ENCODE measurements around the gene PWWP2B. TPM values are rescaled to one million over a fixed set of nuclear protein-coding genes. Genes with fewer than 3 reads are reported as not detected.

The PWWP2B gene
- total RNA-seq, 5 donors from 2014 or later (not counting 1 experiment from before 2014, with no cell fraction given), result 11.5 to 15.3 (median 13.6) TPM

DNA sequence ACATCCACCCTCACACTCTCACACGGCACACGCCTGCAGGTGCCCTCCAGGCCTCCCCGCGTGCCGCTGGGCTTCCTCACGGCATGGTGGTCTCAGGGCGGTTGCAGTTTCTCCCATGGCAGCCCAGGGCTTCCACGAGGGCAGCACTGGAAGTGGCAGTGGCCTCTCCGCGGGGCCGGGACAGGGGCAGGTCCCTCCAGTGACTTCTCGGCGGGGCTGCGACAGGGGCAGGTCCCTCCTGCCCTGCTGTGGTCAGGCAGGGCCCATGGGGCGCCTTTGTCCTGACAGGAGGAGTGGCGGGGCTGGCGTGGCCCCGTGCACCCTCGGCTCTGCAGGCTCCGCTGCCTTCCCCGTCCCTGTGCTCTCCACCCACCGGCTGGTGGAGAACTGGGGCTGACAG lies 19.0 kb downstream of the PWWP2B start:
- ChIA-PET POLR2A (no interaction called here), CTCF (no interaction called here)
- no peak for ATAC-seq (replicated peaks in 1 of 4)
- H3K36me3 Mint-ChIP-seq, result peaks cover 8% of the 10 kb centered on the region
- H3K36me3 ChIP-seq (ENCODE audit: control insufficient read depth in 2 of 2, extremely low read depth in 1 of 2, insufficient read depth in 1 of 2, low read length in 1 of 2), result peaks cover 0 to 2% of the 10 kb centered on the region in 2 donors
- H3K9me3 Mint-ChIP-seq, result no peaks in the 10 kb centered on the region
- H3K27me3 ChIP-seq (replicated peaks in 1 of 2; ENCODE audit: control insufficient read depth in 2 of 2, extremely low read depth in 1 of 2, insufficient read depth in 2 of 2, low read length in 1 of 2), result no peaks in the 10 kb centered on the region
- no peak overlapping the region for H3K27ac Mint-ChIP-seq
- H3K4me1 Mint-ChIP-seq, result peaks cover 21 to 28% (median 23%) of the 10 kb centered on the region in 3 donors
- no peak overlapping the region for H3K27ac ChIP-seq (ENCODE audit: low read length)
- 95% methylated on average over 21 of the region's 22 CpGs for WGBS (ENCODE audit: insufficient coverage)
- no peak overlapping the region for H3K4me3 ChIP-seq (ENCODE audit: control insufficient read depth in 1 of 2, extremely low read depth in 1 of 2, low read length in 1 of 2)
- H3K27me3 Mint-ChIP-seq, result no peaks in the 10 kb centered on the region
- no peaks in the 10 kb centered on the region for H3K9me3 ChIP-seq
- no peak overlapping the region for H3K4me3 Mint-ChIP-seq
- H3K4me1 ChIP-seq (ENCODE audit: control insufficient read depth in 1 of 2, extremely low read depth in 1 of 2, insufficient read depth in 2 of 2, low read length in 2 of 2), result peaks cover 4 to 25% of the 10 kb centered on the region in 2 experiments
- DNase-seq, result no peak

DNA sequence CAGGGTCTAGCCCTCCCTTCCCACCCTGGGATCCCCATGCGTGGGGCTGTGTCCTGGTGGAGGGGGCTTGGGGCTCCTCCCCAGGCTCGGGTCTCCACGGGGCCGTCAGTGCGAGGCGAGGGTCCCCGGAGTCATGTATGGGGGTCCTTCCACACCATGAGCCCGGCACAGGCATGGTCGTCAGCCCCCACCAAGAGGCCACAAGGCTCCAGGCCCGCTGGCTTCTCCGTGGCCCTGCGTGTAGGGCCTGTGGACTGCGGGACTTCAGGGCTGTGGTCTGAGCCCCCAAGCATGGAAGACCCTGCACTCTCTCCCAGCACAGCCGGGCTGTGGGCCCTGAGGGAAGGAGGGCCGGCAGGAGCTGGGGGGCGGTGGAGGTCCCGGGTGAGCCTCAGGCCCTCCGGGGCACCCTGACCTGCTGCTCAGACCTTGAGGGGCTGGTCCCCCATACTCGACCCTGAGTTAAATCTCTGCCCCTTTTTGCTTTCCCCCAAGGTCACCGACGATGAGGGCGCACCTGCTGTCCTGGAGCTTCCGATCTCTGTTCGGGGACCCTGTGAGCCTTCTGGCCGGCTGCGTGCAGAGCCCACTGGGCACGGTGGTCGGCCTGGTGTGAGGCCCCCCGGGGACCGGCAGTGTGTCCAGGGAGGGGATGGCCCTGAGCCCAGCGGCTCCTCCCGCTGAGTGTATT lies 19.7 kb downstream of the PWWP2B start:
- ATAC-seq (replicated peaks in 1 of 4) (no peak), DNase-seq (no peak)
- H3K36me3 Mint-ChIP-seq, result peaks cover 8% of the 10 kb centered on the region
- ChIA-PET CTCF (no interaction called here), POLR2A (interaction anchor here in 1 of 2 donors (0.6 kb wide), 1 partner anchor 8 kb away, joined by 3 read pairs; no protein-coding TSS in a partner anchor)
- Histone ChIP-seq H3K27ac (ENCODE audit: low read length) (no peak overlapping the region), H3K36me3 (ENCODE audit: control insufficient read depth in 2 of 2, extremely low read depth in 1 of 2, insufficient read depth in 1 of 2, low read length in 1 of 2) (peaks cover 0 to 2% of the 10 kb centered on the region in 2 donors), H3K4me3 (ENCODE audit: control insufficient read depth in 1 of 2, extremely low read depth in 1 of 2, low read length in 1 of 2) (no peak overlapping the region), H3K27me3 (replicated peaks in 1 of 2; ENCODE audit: control insufficient read depth in 2 of 2, extremely low read depth in 1 of 2, insufficient read depth in 2 of 2, low read length in 1 of 2) (no peaks in the 10 kb centered on the region), H3K9me3 (no peaks in the 10 kb centered on the region), H3K4me1 (ENCODE audit: control insufficient read depth in 1 of 2, extremely low read depth in 1 of 2, insufficient read depth in 2 of 2, low read length in 2 of 2) (peaks cover 8 to 33% of the 10 kb centered on the region in 2 experiments)
- H3K27me3 Mint-ChIP-seq, result no peaks in the 10 kb centered on the region
- H3K4me3 Mint-ChIP-seq, result no peak overlapping the region
- H3K4me1 Mint-ChIP-seq, result peaks cover 23 to 32% (median 23%) of the 10 kb centered on the region in 3 donors
- H3K27ac Mint-ChIP-seq, result no peak overlapping the region
- WGBS (ENCODE audit: insufficient coverage), result 91% methylated on average over 16 of the region's 32 CpGs
- no peaks in the 10 kb centered on the region for H3K9me3 Mint-ChIP-seq

DNA sequence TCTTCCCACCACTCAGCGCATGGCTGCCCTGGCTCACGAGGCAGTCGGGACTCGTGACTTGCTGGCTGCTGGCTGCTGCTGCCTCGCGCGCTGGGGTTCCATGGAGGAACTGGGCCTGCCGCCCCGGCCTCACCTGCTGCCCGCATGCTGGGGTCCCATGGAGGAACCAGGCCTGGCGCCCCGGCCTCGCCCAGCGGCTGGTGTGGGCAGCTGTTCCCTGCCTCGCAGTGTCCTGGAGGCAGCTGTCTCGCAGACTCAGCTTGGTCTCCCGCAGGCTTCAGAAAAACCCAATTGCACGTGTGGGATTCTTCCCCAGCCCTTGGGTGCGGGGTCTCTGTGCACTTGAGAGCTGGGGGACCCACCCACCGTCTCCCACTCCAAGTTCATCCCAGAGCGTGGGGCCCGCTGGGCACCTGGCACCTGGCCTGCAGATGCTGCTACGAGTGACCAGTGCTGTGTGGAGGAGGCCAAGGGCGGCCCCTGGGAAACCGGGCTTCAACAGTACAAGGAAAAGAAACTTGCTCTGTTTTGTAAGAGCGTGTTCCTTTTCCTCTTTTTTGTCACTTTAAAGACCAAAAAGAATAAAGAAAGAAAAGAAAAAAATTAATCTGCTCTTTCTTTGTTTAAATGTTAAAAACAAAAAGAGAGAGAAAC lies 20.4 kb downstream of the PWWP2B start:
- H3K4me3 ChIP-seq (ENCODE audit: control insufficient read depth in 1 of 2, extremely low read depth in 1 of 2, low read length in 1 of 2), result no peak overlapping the region
- no peaks in the 10 kb centered on the region for H3K36me3 ChIP-seq (ENCODE audit: control insufficient read depth in 2 of 2, extremely low read depth in 1 of 2, insufficient read depth in 1 of 2, low read length in 1 of 2)
- no peak overlapping the region for H3K27ac ChIP-seq (ENCODE audit: low read length)
- POLR2A ChIA-PET, result interaction anchor here in 1 of 2 donors (0.6 kb wide), 1 partner anchor 9 kb away, joined by 3 read pairs; no protein-coding TSS in a partner anchor
- H3K9me3 Mint-ChIP-seq, result no peaks in the 10 kb centered on the region
- no peak for ATAC-seq (replicated peaks in 1 of 4)
- DNase-seq, result no peak
- no peaks in the 10 kb centered on the region for H3K9me3 ChIP-seq
- CTCF ChIA-PET, result no interaction called here
- peaks cover 11 to 36% of the 10 kb centered on the region in 2 experiments for H3K4me1 ChIP-seq (ENCODE audit: control insufficient read depth in 1 of 2, extremely low read depth in 1 of 2, insufficient read depth in 2 of 2, low read length in 2 of 2)
- 96% methylated on average over 24 of the region's 26 CpGs for WGBS (ENCODE audit: insufficient coverage)
- H3K27me3 ChIP-seq (replicated peaks in 1 of 2; ENCODE audit: control insufficient read depth in 2 of 2, extremely low read depth in 1 of 2, insufficient read depth in 2 of 2, low read length in 1 of 2), result no peaks in the 10 kb centered on the region
- H3K4me1 Mint-ChIP-seq, result peaks cover 23 to 35% (median 28%) of the 10 kb centered on the region in 3 donors
- peaks cover 8% of the 10 kb centered on the region for H3K36me3 Mint-ChIP-seq
- H3K27me3 Mint-ChIP-seq, result no peaks in the 10 kb centered on the region
- no peak overlapping the region for H3K27ac Mint-ChIP-seq
- H3K4me3 Mint-ChIP-seq, result no peak overlapping the region

DNA sequence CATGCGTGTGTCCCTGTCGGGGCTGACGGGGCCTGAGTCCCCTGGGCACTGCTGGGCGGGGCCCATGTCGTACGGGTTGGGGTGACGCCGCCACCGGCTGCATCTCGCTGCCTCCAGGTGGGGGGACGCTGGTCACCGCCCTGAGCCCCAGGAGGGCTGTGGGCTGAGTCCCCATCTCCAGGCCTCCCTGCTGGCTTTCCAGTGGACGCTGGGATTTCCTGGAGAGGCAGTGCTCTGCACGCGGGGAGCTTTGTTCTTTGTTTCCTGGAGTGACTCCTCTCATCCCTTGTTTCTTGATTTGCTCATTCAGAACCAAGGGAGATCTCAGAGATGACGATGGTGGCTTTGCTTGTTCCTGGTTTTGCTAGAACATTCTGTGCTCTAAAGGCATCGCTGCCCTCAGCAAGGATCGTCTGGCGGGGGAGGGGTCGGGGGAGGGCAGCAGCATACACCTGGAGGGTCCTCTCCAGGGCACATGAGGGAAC lies 21.0 kb downstream of the PWWP2B start:
- H3K36me3 ChIP-seq (ENCODE audit: control insufficient read depth in 2 of 2, extremely low read depth in 1 of 2, insufficient read depth in 1 of 2, low read length in 1 of 2), result no peaks in the 10 kb centered on the region
- Mint-ChIP-seq H3K27ac (no peak overlapping the region), H3K4me3 (no peak overlapping the region), H3K4me1 (peaks cover 28 to 41% (median 33%) of the 10 kb centered on the region in 3 donors), H3K36me3 (peaks cover 8% of the 10 kb centered on the region), H3K9me3 (no peaks in the 10 kb centered on the region), H3K27me3 (no peaks in the 10 kb centered on the region)
- H3K4me3 ChIP-seq (ENCODE audit: control insufficient read depth in 1 of 2, extremely low read depth in 1 of 2, low read length in 1 of 2), result no peak overlapping the region
- CTCF ChIA-PET, result no interaction called here
- peaks cover 15 to 42% of the 10 kb centered on the region in 2 experiments for H3K4me1 ChIP-seq (ENCODE audit: control insufficient read depth in 1 of 2, extremely low read depth in 1 of 2, insufficient read depth in 2 of 2, low read length in 2 of 2)
- H3K9me3 ChIP-seq, result no peaks in the 10 kb centered on the region
- no peaks in the 10 kb centered on the region for H3K27me3 ChIP-seq (replicated peaks in 1 of 2; ENCODE audit: control insufficient read depth in 2 of 2, extremely low read depth in 1 of 2, insufficient read depth in 2 of 2, low read length in 1 of 2)
- ATAC-seq (replicated peaks in 1 of 4) (no peak), DNase-seq (no peak)
- no peak overlapping the region for H3K27ac ChIP-seq (ENCODE audit: low read length)
- POLR2A ChIA-PET, result no interaction called here
- WGBS (ENCODE audit: insufficient coverage), result 91% methylated on average over 20 of the region's 20 CpGs

DNA sequence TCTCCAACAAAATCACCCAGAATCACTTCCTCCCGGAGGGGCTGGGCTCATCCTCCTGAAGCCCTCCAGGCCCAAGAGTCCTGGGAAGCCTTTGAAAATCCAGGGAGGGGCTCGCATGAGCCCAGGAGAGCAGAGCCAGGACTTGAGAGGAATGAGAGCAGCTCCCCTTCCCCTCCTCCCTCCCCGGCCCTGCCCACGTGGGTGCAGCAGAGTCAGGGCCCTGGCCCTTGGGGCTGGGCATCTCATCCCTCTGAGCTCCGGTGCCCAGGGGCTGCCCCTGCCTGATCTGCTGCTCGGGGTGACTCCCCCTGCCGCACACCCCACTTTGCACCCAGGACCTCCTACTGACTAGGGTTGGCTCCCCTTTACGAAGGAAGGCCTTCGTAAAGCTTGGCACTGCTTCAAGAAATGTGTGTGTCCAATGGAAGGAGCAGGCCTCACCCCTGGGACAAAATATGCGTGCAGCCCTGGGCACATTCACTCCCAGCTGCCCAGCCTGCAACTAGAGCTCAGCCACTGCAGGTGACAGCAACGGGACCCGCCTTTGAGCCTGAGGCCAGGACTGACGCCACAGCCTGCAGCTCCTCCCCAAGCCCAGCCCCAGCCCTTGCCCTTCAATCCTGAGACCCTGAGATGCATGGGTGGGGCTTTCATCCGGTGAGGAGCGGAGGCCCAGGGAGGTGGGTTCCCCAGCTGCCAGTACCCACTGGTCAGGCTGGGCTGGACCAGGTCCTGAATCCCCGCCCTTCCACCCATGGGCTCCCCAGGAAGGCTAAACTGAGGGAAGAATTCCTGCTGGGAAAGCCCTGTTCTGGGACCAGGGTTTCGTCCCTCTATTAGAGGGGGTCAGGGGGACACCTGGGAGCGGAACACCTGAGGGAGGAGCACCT lies 21.8 kb downstream of the PWWP2B start:
- DNase-seq, result peak in 1 of 35 experiments; percentile 29
- Histone ChIP-seq H3K9me3 (no peaks in the 10 kb centered on the region), H3K36me3 (ENCODE audit: control insufficient read depth in 2 of 2, extremely low read depth in 1 of 2, insufficient read depth in 1 of 2, low read length in 1 of 2) (no peaks in the 10 kb centered on the region), H3K4me3 (ENCODE audit: control insufficient read depth in 1 of 2, extremely low read depth in 1 of 2, low read length in 1 of 2) (no peak overlapping the region), H3K4me1 (ENCODE audit: control insufficient read depth in 1 of 2, extremely low read depth in 1 of 2, insufficient read depth in 2 of 2, low read length in 2 of 2) (peaks cover 20 to 49% of the 10 kb centered on the region in 2 experiments), H3K27me3 (replicated peaks in 1 of 2; ENCODE audit: control insufficient read depth in 2 of 2, extremely low read depth in 1 of 2, insufficient read depth in 2 of 2, low read length in 1 of 2) (no peaks in the 10 kb centered on the region), H3K27ac (ENCODE audit: low read length) (no peak overlapping the region)
- Mint-ChIP-seq H3K27me3 (no peaks in the 10 kb centered on the region), H3K36me3 (peaks cover 8% of the 10 kb centered on the region), H3K9me3 (no peaks in the 10 kb centered on the region), H3K27ac (peak overlapping the region in 1 of 2 donors; percentile 68), H3K4me1 (peaks cover 34 to 47% (median 37%) of the 10 kb centered on the region in 3 donors), H3K4me3 (no peak overlapping the region)
- WGBS (ENCODE audit: insufficient coverage), result 77% methylated on average over 10 of the region's 18 CpGs
- CTCF ChIA-PET, result no interaction called here
- ATAC-seq (replicated peaks in 1 of 4), result no peak
- POLR2A ChIA-PET, result no interaction called here

Measured in T-cell (primary cell).